ENCODE results near the gene THADA.
A peak's percentile ranks its signal among the peaks of the same experiment; 100 is the strongest.

The THADA gene

GRCh38 chr2:43248621-43249020, 347.2 kb downstream of the THADA start:
- no peaks in the 10 kb centered on the region for H3K4me1 ChIP-seq (ENCODE audit: low read length)
- H3K36me3 ChIP-seq (replicated peaks; ENCODE audit: low read depth, low read length), result no peaks in the 10 kb centered on the region
- H3K9me3 ChIP-seq (ENCODE audit: insufficient read depth, low read length), result no peaks in the 10 kb centered on the region
- TF ChIP-seq CTCF (IDR thresholded peaks at IDR 0.05; ENCODE audit: low read depth, low read length) (no peak), EZH2phosphoT487 (IDR thresholded peaks at IDR 0.05; ENCODE audit: low read depth) (no peak)
- H3K9ac ChIP-seq (ENCODE audit: low read length), result no peak overlapping the region
- no peak overlapping the region for H3K4me2 ChIP-seq (ENCODE audit: low read length)
- H3K79me2 ChIP-seq (ENCODE audit: low read length), result no peaks in the 10 kb centered on the region
- H3K4me3 ChIP-seq (ENCODE audit: low read length), result no peak overlapping the region
- no peaks in the 10 kb centered on the region for H3K27me3 ChIP-seq (ENCODE audit: low read depth, low read length)
- H3K27ac ChIP-seq (ENCODE audit: low read length), result no peak overlapping the region
- H2AFZ ChIP-seq (ENCODE audit: low read depth, low read length), result no peak overlapping the region
- no peaks in the 10 kb centered on the region for H4K20me1 ChIP-seq (ENCODE audit: insufficient read depth, low read length)

- Histone ChIP-seq H4K20me1 (ENCODE audit: insufficient read depth, low read length) (no peaks in the 10 kb centered on the region), H3K27me3 (ENCODE audit: low read depth, low read length) (no peaks in the 10 kb centered on the region), H3K9ac (ENCODE audit: low read length) (no peak overlapping the region), H3K27ac (ENCODE audit: low read length) (no peak overlapping the region), H3K4me3 (ENCODE audit: low read length) (no peak overlapping the region), H2AFZ (ENCODE audit: low read depth, low read length) (no peak overlapping the region), H3K79me2 (ENCODE audit: low read length) (no peaks in the 10 kb centered on the region), H3K36me3 (replicated peaks; ENCODE audit: low read depth, low read length) (no peaks in the 10 kb centered on the region), H3K9me3 (ENCODE audit: insufficient read depth, low read length) (no peaks in the 10 kb centered on the region), H3K4me1 (ENCODE audit: low read length) (no peaks in the 10 kb centered on the region), H3K4me2 (ENCODE audit: low read length) (no peak overlapping the region)
- TF ChIP-seq EZH2phosphoT487 (IDR thresholded peaks at IDR 0.05; ENCODE audit: low read depth) (no peak), CTCF (IDR thresholded peaks at IDR 0.05; ENCODE audit: low read depth, low read length) (no peak)
These were observed 349.2 kb downstream of the THADA start for GRCh38 chr2:43246641-43247040.

- Histone ChIP-seq H3K36me3 (replicated peaks; ENCODE audit: low read depth, low read length) (no peaks in the 10 kb centered on the region), H3K9ac (ENCODE audit: low read length) (no peak overlapping the region), H3K9me3 (ENCODE audit: insufficient read depth, low read length) (no peaks in the 10 kb centered on the region), H3K27ac (ENCODE audit: low read length) (no peak overlapping the region), H3K79me2 (ENCODE audit: low read length) (no peaks in the 10 kb centered on the region), H3K27me3 (ENCODE audit: low read depth, low read length) (no peaks in the 10 kb centered on the region), H3K4me3 (ENCODE audit: low read length) (no peak overlapping the region), H3K4me2 (ENCODE audit: low read length) (no peak overlapping the region), H3K4me1 (ENCODE audit: low read length) (peaks cover 29% of the 10 kb centered on the region), H4K20me1 (ENCODE audit: insufficient read depth, low read length) (no peaks in the 10 kb centered on the region), H2AFZ (ENCODE audit: low read depth, low read length) (no peak overlapping the region)
- TF ChIP-seq CTCF (IDR thresholded peaks at IDR 0.05; ENCODE audit: low read depth, low read length) (no peak), EZH2phosphoT487 (IDR thresholded peaks at IDR 0.05; ENCODE audit: low read depth) (no peak)
These were observed 354.3 kb downstream of the THADA start for GRCh38 chr2:43241558-43241957.

- no peaks in the 10 kb centered on the region for H3K27me3 ChIP-seq (ENCODE audit: low read depth, low read length)
- no peaks in the 10 kb centered on the region for H3K36me3 ChIP-seq (replicated peaks; ENCODE audit: low read depth, low read length)
- TF ChIP-seq EZH2phosphoT487 (IDR thresholded peaks at IDR 0.05; ENCODE audit: low read depth) (no peak), CTCF (IDR thresholded peaks at IDR 0.05; ENCODE audit: low read depth, low read length) (no peak)
- H4K20me1 ChIP-seq (ENCODE audit: insufficient read depth, low read length), result no peaks in the 10 kb centered on the region
- H3K4me1 ChIP-seq (ENCODE audit: low read length), result peaks cover 29% of the 10 kb centered on the region
- peak overlapping the region; percentile 43 for H3K4me3 ChIP-seq (ENCODE audit: low read length)
- no peaks in the 10 kb centered on the region for H3K79me2 ChIP-seq (ENCODE audit: low read length)
- H3K9me3 ChIP-seq (ENCODE audit: insufficient read depth, low read length), result no peaks in the 10 kb centered on the region
- peak overlapping the region; percentile 94 for H3K27ac ChIP-seq (ENCODE audit: low read length)
- H3K9ac ChIP-seq (ENCODE audit: low read length), result peak overlapping the region; percentile 74
- peak overlapping the region; percentile 75; the same call in 1 of the 2 replicates for H2AFZ ChIP-seq (ENCODE audit: low read depth, low read length)
- peak overlapping the region; percentile 84 for H3K4me2 ChIP-seq (ENCODE audit: low read length)
These were observed 355.1 kb downstream of the THADA start for GRCh38 chr2:43240766-43241150.
